ENCODE results near the gene MAD1L1. TPM values are rescaled to one million over a fixed set of nuclear protein-coding genes. Genes with fewer than 3 reads are reported as not detected.

The MAD1L1 gene
- total and polyA plus RNA-seq, 2 of the 4 experiments (the other 2 are of a cell fraction), result 29.0 to 40.9 TPM

DNA sequence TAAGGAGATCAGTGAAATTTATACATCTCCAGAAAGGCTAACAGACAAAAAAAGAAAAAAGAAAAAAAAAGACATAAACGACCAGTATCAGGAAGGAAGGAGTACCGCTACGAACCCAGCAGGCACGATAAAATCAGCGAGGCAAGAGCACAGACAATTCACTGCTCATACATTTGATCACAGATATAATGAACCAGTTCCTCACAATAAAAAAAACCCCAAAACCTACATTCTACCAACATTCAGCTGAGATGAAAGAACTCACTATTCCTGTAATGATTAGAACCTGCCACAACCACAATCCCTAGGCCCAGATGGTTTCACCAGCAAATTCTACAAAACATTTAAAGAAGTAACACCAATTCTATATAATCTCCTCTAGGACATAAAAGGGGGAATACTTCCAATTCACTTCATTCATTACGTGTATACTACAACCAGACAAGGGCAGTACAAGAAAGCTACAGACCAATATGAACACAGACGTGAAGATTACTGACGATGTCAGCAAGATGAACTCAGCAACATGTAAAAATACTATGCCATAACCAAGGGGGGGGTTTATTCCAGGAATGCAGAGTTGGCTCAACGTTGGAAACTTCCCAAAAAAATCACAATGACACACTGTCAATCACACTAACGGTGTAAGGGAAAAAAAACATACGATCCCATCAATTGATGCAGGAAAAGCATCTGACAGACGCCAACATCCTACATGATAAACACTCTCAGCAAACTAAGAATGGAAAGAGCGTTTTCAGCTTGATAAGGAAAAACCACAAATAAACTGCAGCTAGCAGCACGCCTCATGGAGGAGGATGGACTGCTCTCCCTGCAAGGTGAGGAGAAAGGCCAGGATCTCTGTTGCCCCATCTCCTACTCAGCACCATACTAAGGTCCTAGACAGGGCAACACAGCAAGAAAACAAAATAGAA is 306.5 kb downstream of the MAD1L1 start:
- Histone ChIP-seq H2BK20ac (ENCODE audit: low read depth, low read length) (no peak overlapping the region), H3K14ac (replicated peaks; ENCODE audit: low read depth, low read length) (no peak overlapping the region), H2AK5ac (ENCODE audit: low read depth, low read length) (no peak overlapping the region), H3K4me1 (ENCODE audit: control insufficient read depth, insufficient read depth, low read length) (peaks cover 3% of the 10 kb centered on the region), H4K5ac (ENCODE audit: low read depth, low read length) (no peak overlapping the region), H3K9ac (ENCODE audit: low read depth, low read length) (no peak overlapping the region), H3K23ac (ENCODE audit: low read depth, low read length) (no peak overlapping the region), H3K4me2 (ENCODE audit: low read depth, low read length) (no peak overlapping the region), H4K8ac (ENCODE audit: low read depth in 2 of 2, low read length in 2 of 2) (no peak overlapping the region), H3K4ac (ENCODE audit: low read depth, low read length) (no peak overlapping the region), H2BK5ac (ENCODE audit: low read depth, low read length, poor library complexity, severe bottlenecking) (no peak overlapping the region), H2BK120ac (ENCODE audit: low read depth, low read length) (no peak overlapping the region), H3K18ac (ENCODE audit: low read depth, low read length) (no peak overlapping the region), H3K27ac (ENCODE audit: insufficient read depth, low read length) (no peak overlapping the region), H4K20me1 (ENCODE audit: insufficient read depth, low read length) (no peaks in the 10 kb centered on the region; the same call in 1 of the 2 replicates), H3K27me3 (ENCODE audit: control insufficient read depth, insufficient read depth, low read length) (no peaks in the 10 kb centered on the region), H3K36me3 (ENCODE audit: control insufficient read depth, insufficient read depth, low read length) (no peaks in the 10 kb centered on the region), H2AK9ac (replicated peaks; ENCODE audit: low read depth, low read length, poor library complexity) (no peak overlapping the region), H3K9me3 (ENCODE audit: control insufficient read depth, insufficient read depth, low read length) (no peaks in the 10 kb centered on the region), H3K79me1 (ENCODE audit: low read depth in 1 of 2, low read length in 2 of 2) (peaks cover 0 to 9% of the 10 kb centered on the region in 2 experiments; a peak in 2 of 4 replicates), H2BK15ac (ENCODE audit: low read depth, low read length) (no peak overlapping the region), H3K56ac (ENCODE audit: extremely low read depth, insufficient read depth, low read length) (no peak overlapping the region), H2AFZ (replicated peaks; ENCODE audit: low read length, poor library complexity) (no peak overlapping the region), H4K91ac (ENCODE audit: insufficient read depth, low read depth, low read length) (no peak overlapping the region), H3K4me3 (ENCODE audit: insufficient read depth, low read depth, low read length) (no peak overlapping the region), H3K9me1 (ENCODE audit: insufficient read depth, low read length) (no peaks in the 10 kb centered on the region)
- ATAC-seq (ENCODE audit: low read depth), result no peak
- in situ Hi-C loops (cut with MboI; ENCODE audit: low sequenced_read_pairs), result no loop called here
- intact Hi-C loops (cut with micrococcal nuclease), result no loop called here
- no peak for DNase-seq
- ChIA-PET CTCF (no interaction called here), POLR2A (ENCODE audit: unreplicated experiment) (no interaction called here)
- no CpG with 5 or more reads among the region's 14 CpGs for WGBS, 2 experiments (ENCODE audit: extremely low coverage in 2 of 2, insufficient read length in 1 of 2)
- no TSS peak for BruUV-seq (replicated peaks)
- dilution Hi-C loops (cut with HindIII; ENCODE audit: low sequenced_read_pairs, unreplicated experiment), result no loop called here
- no peak for TF ChIP-seq RCOR1 (IDR thresholded peaks at IDR 0.05; ENCODE audit: insufficient replicate concordance, low read length)
- TF ChIP-seq, protein P1, sequence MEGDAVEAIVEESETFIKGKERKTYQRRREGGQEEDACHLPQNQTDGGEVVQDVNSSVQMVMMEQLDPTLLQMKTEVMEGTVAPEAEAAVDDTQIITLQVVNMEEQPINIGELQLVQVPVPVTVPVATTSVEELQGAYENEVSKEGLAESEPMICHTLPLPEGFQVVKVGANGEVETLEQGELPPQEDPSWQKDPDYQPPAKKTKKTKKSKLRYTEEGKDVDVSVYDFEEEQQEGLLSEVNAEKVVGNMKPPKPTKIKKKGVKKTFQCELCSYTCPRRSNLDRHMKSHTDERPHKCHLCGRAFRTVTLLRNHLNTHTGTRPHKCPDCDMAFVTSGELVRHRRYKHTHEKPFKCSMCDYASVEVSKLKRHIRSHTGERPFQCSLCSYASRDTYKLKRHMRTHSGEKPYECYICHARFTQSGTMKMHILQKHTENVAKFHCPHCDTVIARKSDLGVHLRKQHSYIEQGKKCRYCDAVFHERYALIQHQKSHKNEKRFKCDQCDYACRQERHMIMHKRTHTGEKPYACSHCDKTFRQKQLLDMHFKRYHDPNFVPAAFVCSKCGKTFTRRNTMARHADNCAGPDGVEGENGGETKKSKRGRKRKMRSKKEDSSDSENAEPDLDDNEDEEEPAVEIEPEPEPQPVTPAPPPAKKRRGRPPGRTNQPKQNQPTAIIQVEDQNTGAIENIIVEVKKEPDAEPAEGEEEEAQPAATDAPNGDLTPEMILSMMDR (conservative IDR thresholded peaks at IDR 0.05; ENCODE audit: low read depth, low read length), result no peak
- TF ChIP-seq, protein P2, sequence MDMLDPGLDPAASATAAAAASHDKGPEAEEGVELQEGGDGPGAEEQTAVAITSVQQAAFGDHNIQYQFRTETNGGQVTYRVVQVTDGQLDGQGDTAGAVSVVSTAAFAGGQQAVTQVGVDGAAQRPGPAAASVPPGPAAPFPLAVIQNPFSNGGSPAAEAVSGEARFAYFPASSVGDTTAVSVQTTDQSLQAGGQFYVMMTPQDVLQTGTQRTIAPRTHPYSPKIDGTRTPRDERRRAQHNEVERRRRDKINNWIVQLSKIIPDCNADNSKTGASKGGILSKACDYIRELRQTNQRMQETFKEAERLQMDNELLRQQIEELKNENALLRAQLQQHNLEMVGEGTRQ (IDR thresholded peaks at IDR 0.05; ENCODE audit: low read depth, low read length), result no peak
- no peak for TF ChIP-seq RFX5 (IDR thresholded peaks at IDR 0.05; ENCODE audit: low read depth, low read length)
- TF ChIP-seq MAFK (IDR thresholded peaks at IDR 0.05; ENCODE audit: low read depth, low read length), result peak; percentile 74
- no peak for TF ChIP-seq FOS (IDR thresholded peaks at IDR 0.05; ENCODE audit: low read depth, low read length)
- no peak for TF ChIP-seq POLR2A (IDR thresholded peaks at IDR 0.05; ENCODE audit: low read depth, low read length)
